Astrocyte (in vitro differentiated cells and primary cell): ENCODE data around the gene CCDC181. TPM values are rescaled to one million over a fixed set of nuclear protein-coding genes. Genes with fewer than 3 reads are reported as not detected.

Experiments used
- DNase-seq: peaks from one replicate; pipeline ENCODE4 v3.0.0-alpha.2; 2010; ENCODE audit warnings: low read depth
- FAIRE-seq: peaks from 2 replicates; lab custom pipeline; 2011; peaks lifted over from hg19 to GRCh38; lab: Jason Lieb, UNC
- H2AFZ ChIP-seq: 2 replicates; pipeline ENCODE4 v1.6.0; 2012; ENCODE audit warnings: low read depth, low read length, inconsistent platforms
- H3K27ac ChIP-seq: 2 replicates; pipeline ENCODE4 v1.5.1; 2011; ENCODE audit warnings: low read depth, low read length, inconsistent platforms
- H3K27me3 ChIP-seq: 2 replicates; pipeline ENCODE4 v1.6.0; 2011; ENCODE audit warnings: low read length, inconsistent platforms; ENCODE audit not compliant: insufficient read depth
- H3K36me3 ChIP-seq: 2 replicates; pipeline ENCODE4 v1.5.1; 2011; ENCODE audit warnings: low read length, inconsistent platforms; ENCODE audit not compliant: insufficient read depth
- H3K4me1 ChIP-seq: 2 replicates; pipeline ENCODE4 v1.5.1; 2011; ENCODE audit warnings: low read length, inconsistent platforms; ENCODE audit not compliant: insufficient read depth
- H3K4me2 ChIP-seq: 2 replicates; pipeline ENCODE4 v1.6.0; 2012; ENCODE audit warnings: low read length, inconsistent platforms
- H3K4me3 ChIP-seq: 2 replicates; pipeline ENCODE4 v1.5.1; 2011; ENCODE audit warnings: low read depth, mild to moderate bottlenecking, low read length, inconsistent platforms; ENCODE audit not compliant: insufficient read depth
- H3K79me2 ChIP-seq: 2 replicates; pipeline ENCODE4 v1.6.0; 2012; ENCODE audit warnings: mild to moderate bottlenecking, low read length, inconsistent platforms; ENCODE audit not compliant: insufficient read depth
- H3K9ac ChIP-seq: 2 replicates; pipeline ENCODE4 v1.6.0; 2012; ENCODE audit warnings: mild to moderate bottlenecking, low read length, inconsistent platforms
- H3K9me3 ChIP-seq: 2 replicates; pipeline ENCODE4 v1.5.1; 2012; ENCODE audit warnings: low read depth, mild to moderate bottlenecking, low read length, inconsistent platforms; ENCODE audit not compliant: insufficient read depth
- H4K20me1 ChIP-seq: 2 replicates; pipeline ENCODE4 v1.6.0; 2012; ENCODE audit warnings: low read length, inconsistent platforms; ENCODE audit not compliant: insufficient read depth
- H3K27ac Mint-ChIP-seq: one replicate; pipeline ENCODE4 v1.8.0; 2021; ENCODE audit warnings: mild to moderate bottlenecking, mixed read lengths; ENCODE audit not compliant: unreplicated experiment
- H3K27me3 Mint-ChIP-seq: one replicate; pipeline ENCODE4 v1.8.0; 2021; ENCODE audit warnings: low read depth, mixed read lengths; ENCODE audit not compliant: unreplicated experiment
- H3K36me3 Mint-ChIP-seq: one replicate; pipeline ENCODE4 v1.8.0; 2021; ENCODE audit warnings: low read depth, mixed read lengths; ENCODE audit not compliant: unreplicated experiment
- H3K4me1 Mint-ChIP-seq: one replicate; pipeline ENCODE4 v1.8.0; 2021; ENCODE audit warnings: low read depth, mixed read lengths; ENCODE audit not compliant: unreplicated experiment
- H3K4me3 Mint-ChIP-seq: one replicate; pipeline ENCODE4 v1.8.0; 2021; ENCODE audit warnings: mild to moderate bottlenecking, moderate library complexity, mixed read lengths; ENCODE audit not compliant: unreplicated experiment
- H3K9me3 Mint-ChIP-seq: one replicate; pipeline ENCODE4 v1.8.0; 2021; ENCODE audit warnings: mild to moderate bottlenecking, mixed read lengths; ENCODE audit not compliant: unreplicated experiment
- EZH2 ChIP-seq: IDR thresholded peaks from 2 replicates; pipeline ENCODE4 v1.6.1; 2012; ENCODE audit warnings: mild to moderate bottlenecking, low read length, inconsistent platforms; ENCODE audit not compliant: insufficient read depth
- total RNA-seq: library from RNA; stranded (reverse); gene quantifications from 2 replicates; pipeline ENCODE4 v1.2.1, GENCODE V29; 2021
- TF ChIP-seq, protein P1 (sequence below): IDR thresholded peaks from 2 replicates; pipeline ENCODE4 v1.5.1; 2011; ENCODE audit warnings: low read depth, mild to moderate bottlenecking, inconsistent platforms, low read length, moderate library complexity; ENCODE audit not compliant: insufficient read depth

CCDC181 gene
- total RNA-seq, 1 donor from 2014 or later: 1.5 TPM

DNA sequence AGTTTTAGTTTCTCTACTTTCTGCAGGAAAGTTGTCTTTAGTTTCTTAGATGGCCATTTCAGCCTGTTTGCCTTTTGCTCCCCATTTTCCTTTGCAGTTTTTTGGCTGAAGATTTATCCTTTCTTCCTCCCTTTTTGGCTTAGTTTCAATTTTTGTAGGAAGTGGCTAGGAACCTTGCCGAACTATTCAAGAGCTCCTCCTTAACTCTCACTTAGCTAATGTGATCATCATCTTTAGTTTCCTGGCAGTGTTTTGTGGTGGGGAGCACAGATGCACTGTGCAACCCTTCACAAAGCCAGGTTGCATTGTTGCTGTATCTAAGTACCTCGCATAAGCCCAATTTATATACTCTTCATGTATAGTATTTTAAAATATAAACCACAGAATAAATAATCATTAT lies 28.8 kb upstream of the CCDC181 start:
- Histone ChIP-seq H3K4me1 (peaks cover 5% of the 10 kb centered on the region), H3K27me3 (no peaks in the 10 kb centered on the region), H4K20me1 (no peaks in the 10 kb centered on the region), H3K27ac (no peak overlapping the region), H3K36me3 (no peaks in the 10 kb centered on the region), H3K4me2 (no peak overlapping the region), H2AFZ (no peak overlapping the region), H3K4me3 (no peak overlapping the region), H3K79me2 (no peaks in the 10 kb centered on the region), H3K9me3 (no peaks in the 10 kb centered on the region), H3K9ac (no peak overlapping the region)
- no peak for TF ChIP-seq EZH2
- TF ChIP-seq, protein P1, sequence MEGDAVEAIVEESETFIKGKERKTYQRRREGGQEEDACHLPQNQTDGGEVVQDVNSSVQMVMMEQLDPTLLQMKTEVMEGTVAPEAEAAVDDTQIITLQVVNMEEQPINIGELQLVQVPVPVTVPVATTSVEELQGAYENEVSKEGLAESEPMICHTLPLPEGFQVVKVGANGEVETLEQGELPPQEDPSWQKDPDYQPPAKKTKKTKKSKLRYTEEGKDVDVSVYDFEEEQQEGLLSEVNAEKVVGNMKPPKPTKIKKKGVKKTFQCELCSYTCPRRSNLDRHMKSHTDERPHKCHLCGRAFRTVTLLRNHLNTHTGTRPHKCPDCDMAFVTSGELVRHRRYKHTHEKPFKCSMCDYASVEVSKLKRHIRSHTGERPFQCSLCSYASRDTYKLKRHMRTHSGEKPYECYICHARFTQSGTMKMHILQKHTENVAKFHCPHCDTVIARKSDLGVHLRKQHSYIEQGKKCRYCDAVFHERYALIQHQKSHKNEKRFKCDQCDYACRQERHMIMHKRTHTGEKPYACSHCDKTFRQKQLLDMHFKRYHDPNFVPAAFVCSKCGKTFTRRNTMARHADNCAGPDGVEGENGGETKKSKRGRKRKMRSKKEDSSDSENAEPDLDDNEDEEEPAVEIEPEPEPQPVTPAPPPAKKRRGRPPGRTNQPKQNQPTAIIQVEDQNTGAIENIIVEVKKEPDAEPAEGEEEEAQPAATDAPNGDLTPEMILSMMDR: no peak
- H3K4me1 Mint-ChIP-seq: no peaks in the 10 kb centered on the region
- DNase-seq (no peak), FAIRE-seq (no peak)
- H3K9me3 Mint-ChIP-seq: peaks cover 4% of the 10 kb centered on the region
- no peaks in the 10 kb centered on the region for H3K36me3 Mint-ChIP-seq
- no peak overlapping the region for H3K4me3 Mint-ChIP-seq
- no peak overlapping the region for H3K27ac Mint-ChIP-seq
- no peaks in the 10 kb centered on the region for H3K27me3 Mint-ChIP-seq

DNA sequence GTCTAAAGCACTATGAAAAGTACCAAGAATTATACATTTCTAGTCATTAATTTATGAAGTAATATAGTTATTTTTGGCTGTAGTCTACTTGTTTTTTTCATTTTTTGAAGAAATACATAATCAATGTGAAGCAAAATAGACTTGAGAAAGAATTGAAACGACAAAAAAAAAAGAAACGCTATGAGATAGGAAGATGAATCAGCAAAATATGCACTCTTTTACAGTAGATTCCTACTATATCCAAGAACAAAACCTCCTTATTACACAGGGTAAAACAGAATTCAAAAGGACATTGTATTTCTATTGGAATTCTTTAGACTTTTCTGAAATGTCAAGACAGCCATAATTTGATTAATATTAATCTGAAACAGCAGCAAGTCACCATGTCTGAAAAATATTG lies 25.6 kb upstream of the CCDC181 start:
- Mint-ChIP-seq H3K36me3 (no peaks in the 10 kb centered on the region), H3K9me3 (peaks cover 6% of the 10 kb centered on the region), H3K4me3 (no peak overlapping the region), H3K27me3 (no peaks in the 10 kb centered on the region), H3K4me1 (no peaks in the 10 kb centered on the region), H3K27ac (no peak overlapping the region)
- Histone ChIP-seq H3K4me3 (no peak overlapping the region), H4K20me1 (no peaks in the 10 kb centered on the region), H3K36me3 (no peaks in the 10 kb centered on the region), H3K4me2 (no peak overlapping the region), H3K27ac (no peak overlapping the region), H2AFZ (no peak overlapping the region), H3K79me2 (no peaks in the 10 kb centered on the region), H3K4me1 (no peaks in the 10 kb centered on the region), H3K27me3 (no peaks in the 10 kb centered on the region), H3K9me3 (no peaks in the 10 kb centered on the region), H3K9ac (no peak overlapping the region)
- DNase-seq: no peak
- no peak for FAIRE-seq
- TF ChIP-seq, protein P1: no peak
- no peak for TF ChIP-seq EZH2

DNA sequence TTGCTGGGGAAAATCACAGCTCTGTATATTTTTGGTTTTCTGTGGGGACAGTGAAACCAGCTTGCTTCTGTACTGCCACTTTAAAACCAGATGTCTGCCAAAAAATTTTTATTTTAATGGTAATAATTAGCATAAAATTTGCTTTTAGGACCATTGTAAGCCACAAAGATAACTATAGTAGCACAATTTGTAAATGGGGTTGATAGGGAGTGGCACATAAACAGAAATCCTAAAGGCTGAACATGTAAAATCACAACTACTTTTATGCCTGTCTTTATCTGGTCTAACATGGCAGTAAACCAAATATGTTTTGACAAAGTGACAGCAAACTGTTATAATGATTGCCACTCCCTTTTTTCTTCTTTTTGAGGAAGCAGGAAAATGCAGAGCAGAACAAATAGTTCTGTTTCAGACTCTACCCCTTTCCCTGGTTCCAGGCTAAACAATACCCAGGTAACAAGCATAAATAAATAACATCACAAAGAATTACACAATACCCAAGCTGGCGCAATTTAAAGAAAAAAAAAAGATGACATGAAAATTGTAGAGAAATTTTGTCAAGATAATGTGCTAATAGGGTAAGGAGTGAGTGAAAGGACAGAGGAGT lies 24.0 kb upstream of the CCDC181 start:
- H3K27me3 Mint-ChIP-seq: no peaks in the 10 kb centered on the region
- no peak for FAIRE-seq
- Histone ChIP-seq H3K9me3 (no peaks in the 10 kb centered on the region), H3K4me3 (no peak overlapping the region), H3K79me2 (no peaks in the 10 kb centered on the region), H3K27ac (no peak overlapping the region), H3K4me1 (no peaks in the 10 kb centered on the region), H3K27me3 (no peaks in the 10 kb centered on the region), H2AFZ (no peak overlapping the region), H4K20me1 (no peaks in the 10 kb centered on the region), H3K4me2 (no peak overlapping the region), H3K9ac (no peak overlapping the region), H3K36me3 (no peaks in the 10 kb centered on the region)
- no peak overlapping the region for H3K4me3 Mint-ChIP-seq
- peaks cover 2% of the 10 kb centered on the region for H3K9me3 Mint-ChIP-seq
- no peaks in the 10 kb centered on the region for H3K36me3 Mint-ChIP-seq
- H3K4me1 Mint-ChIP-seq: no peaks in the 10 kb centered on the region
- no peak overlapping the region for H3K27ac Mint-ChIP-seq
- TF ChIP-seq, protein P1: no peak
- TF ChIP-seq EZH2: no peak
- no peak for DNase-seq
